Mammary epithelial cell (primary cell): ENCODE measurements around the gene DDC.

Experiments used
- EZH2 ChIP-seq: IDR thresholded peaks from 2 replicates; pipeline ENCODE4 v1.6.1; 2012; ENCODE audit warnings: low read length, inconsistent platforms, borderline replicate concordance
- TF ChIP-seq, protein P1 (sequence below), 2 donors: IDR thresholded peaks in 1 of 2; conservative IDR thresholded peaks in 1 of 2; 2 replicates each; pipeline ENCODE4 v1.5.1; 2011 to 2012; ENCODE audit warnings: inconsistent platforms in 2 of 2, low read length in 2 of 2, mild to moderate bottlenecking in 2 of 2, control low read depth in 1 of 2, low read depth in 1 of 2; ENCODE audit not compliant: insufficient read depth in 1 of 2; ENCODE audit errors: extremely low read depth in 1 of 2

DNA sequence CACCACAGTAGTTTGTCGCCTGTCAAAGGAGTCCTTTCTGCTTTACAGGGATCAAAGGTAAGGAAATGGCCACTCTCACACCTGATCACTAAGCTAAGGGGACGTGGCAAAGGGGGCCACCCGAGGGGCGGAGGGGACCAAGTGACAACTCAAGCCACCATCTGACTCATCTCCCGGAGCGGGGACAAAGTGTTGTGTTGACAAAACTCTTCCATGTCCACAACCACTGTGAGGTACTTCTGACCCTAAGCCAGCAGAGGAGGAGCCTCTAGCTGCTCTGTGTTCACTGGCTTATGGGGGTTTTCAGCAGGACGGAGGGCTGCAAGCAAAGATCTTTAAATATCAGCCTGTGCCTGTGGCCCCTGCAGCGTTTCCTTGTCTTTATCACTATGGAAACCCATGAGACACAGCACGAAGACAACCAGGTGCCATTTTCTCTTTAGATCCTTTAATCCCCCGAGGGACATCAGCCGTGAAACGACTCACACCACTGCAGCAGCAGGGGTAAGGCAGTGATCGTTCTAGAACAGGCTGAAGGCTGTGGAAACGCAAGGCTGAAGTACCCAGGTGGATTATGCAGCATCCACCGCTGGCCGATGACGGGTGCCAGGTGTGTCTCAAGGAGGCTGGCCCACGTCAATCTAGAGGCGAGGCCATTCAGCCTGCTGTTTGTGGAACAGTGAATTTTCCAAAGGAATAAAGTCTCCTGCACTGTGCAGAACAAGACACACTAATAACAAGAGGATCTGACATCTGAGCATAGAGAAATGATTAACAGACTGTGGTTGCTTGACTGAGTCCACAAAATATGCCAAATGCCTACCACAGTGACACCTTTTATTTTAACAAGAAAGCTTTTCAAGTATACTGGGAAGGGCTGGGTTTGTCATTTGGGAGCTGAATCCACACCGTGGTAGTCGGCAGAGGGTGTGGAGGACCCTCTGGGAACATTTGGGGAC lies 26.6 kb upstream of the DDC start:
- TF ChIP-seq, protein P1, sequence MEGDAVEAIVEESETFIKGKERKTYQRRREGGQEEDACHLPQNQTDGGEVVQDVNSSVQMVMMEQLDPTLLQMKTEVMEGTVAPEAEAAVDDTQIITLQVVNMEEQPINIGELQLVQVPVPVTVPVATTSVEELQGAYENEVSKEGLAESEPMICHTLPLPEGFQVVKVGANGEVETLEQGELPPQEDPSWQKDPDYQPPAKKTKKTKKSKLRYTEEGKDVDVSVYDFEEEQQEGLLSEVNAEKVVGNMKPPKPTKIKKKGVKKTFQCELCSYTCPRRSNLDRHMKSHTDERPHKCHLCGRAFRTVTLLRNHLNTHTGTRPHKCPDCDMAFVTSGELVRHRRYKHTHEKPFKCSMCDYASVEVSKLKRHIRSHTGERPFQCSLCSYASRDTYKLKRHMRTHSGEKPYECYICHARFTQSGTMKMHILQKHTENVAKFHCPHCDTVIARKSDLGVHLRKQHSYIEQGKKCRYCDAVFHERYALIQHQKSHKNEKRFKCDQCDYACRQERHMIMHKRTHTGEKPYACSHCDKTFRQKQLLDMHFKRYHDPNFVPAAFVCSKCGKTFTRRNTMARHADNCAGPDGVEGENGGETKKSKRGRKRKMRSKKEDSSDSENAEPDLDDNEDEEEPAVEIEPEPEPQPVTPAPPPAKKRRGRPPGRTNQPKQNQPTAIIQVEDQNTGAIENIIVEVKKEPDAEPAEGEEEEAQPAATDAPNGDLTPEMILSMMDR (conservative IDR thresholded peaks at IDR 0.05 in 1 of 2, IDR thresholded peaks at IDR 0.05 in 1 of 2; ENCODE audit: extremely low read depth in 1 of 2, insufficient read depth in 1 of 2, low read depth in 1 of 2, low read length in 2 of 2) = no peak
- no peak for TF ChIP-seq EZH2
